GM23338 (cell line): ENCODE measurements around the gene DRC3. TPM values are rescaled to one million over a fixed set of nuclear protein-coding genes. Genes with fewer than 3 reads are reported as not detected.

Experiments used
- ATAC-seq: fragments of 200-7000 bp; cut with Tn5 transposase; 3 replicates; pipeline ENCODE4 v1.9.1; 2020
- DNase-seq: peaks from one replicate; pipeline ENCODE4 v3.0.0-alpha.2; 2015; ENCODE audit warnings: low spot score
- H2AFZ ChIP-seq: fragments of 200-600 bp; sonication (generic); 2 replicates; pipeline ENCODE4 v1.8.0; 2016; ENCODE audit warnings: antibody characterized with exemption, mild to moderate bottlenecking, moderate library complexity
- H3F3A ChIP-seq: fragments of 200-600 bp; sonication (generic); replicated peaks from 2 replicates; pipeline ENCODE4 v1.8.0; 2017; ENCODE audit warnings: antibody characterized with exemption, mixed run types, low read depth
- H3K27ac ChIP-seq: fragments of 200-600 bp; sonication (generic); 2 replicates; pipeline ENCODE4 v1.6.1; 2016; ENCODE audit warnings: low read depth
- H3K27me3 ChIP-seq: fragments of 200-600 bp; sonication (generic); 2 replicates; pipeline ENCODE4 v1.8.0; 2016; ENCODE audit warnings: mild to moderate bottlenecking, mixed run types, moderate library complexity; ENCODE audit not compliant: insufficient read depth
- H3K36me3 ChIP-seq: fragments of 200-600 bp; sonication (generic); 2 replicates; pipeline ENCODE4 v1.8.0; 2016; ENCODE audit warnings: mild to moderate bottlenecking; ENCODE audit not compliant: insufficient read depth
- H3K4me1 ChIP-seq: fragments of 200-600 bp; sonication (generic); 2 replicates; pipeline ENCODE4 v1.8.0; 2016; ENCODE audit warnings: mild to moderate bottlenecking, moderate library complexity; ENCODE audit not compliant: insufficient read depth
- H3K4me2 ChIP-seq: fragments of 200-600 bp; sonication (generic); 2 replicates; pipeline ENCODE4 v1.7.1; 2017; ENCODE audit warnings: mixed run types
- H3K4me3 ChIP-seq: fragments of 200-600 bp; sonication (generic); 2 replicates; pipeline ENCODE4 v1.6.1; 2016; ENCODE audit warnings: mixed run types
- H3K79me2 ChIP-seq: fragments of 200-600 bp; sonication (generic); replicated peaks from 2 replicates; pipeline ENCODE4 v1.8.0; 2017; ENCODE audit warnings: mild to moderate bottlenecking; ENCODE audit not compliant: insufficient read depth
- H3K9me2 ChIP-seq: fragments of 200-600 bp; sonication (generic); 2 replicates; pipeline ENCODE4 v1.8.0; 2017; ENCODE audit not compliant: insufficient read depth
- H4K20me1 ChIP-seq: fragments of 200-600 bp; sonication (generic); replicated peaks from 2 replicates; pipeline ENCODE4 v1.8.0; 2017; ENCODE audit warnings: mild to moderate bottlenecking; ENCODE audit not compliant: insufficient read depth
- H3K27ac Mint-ChIP-seq: 2 replicates; pipeline ENCODE4 v1.8.0; 2020; ENCODE audit warnings: inconsistent platforms, mild to moderate bottlenecking, moderate library complexity, mixed read lengths
- H3K27me3 Mint-ChIP-seq: 3 replicates; pipeline ENCODE4 v1.8.0; 2022; ENCODE audit warnings: low read depth, mild to moderate bottlenecking, moderate library complexity, mixed read lengths, inconsistent platforms; ENCODE audit not compliant: insufficient read depth, poor library complexity
- H3K36me3 Mint-ChIP-seq: 3 replicates; pipeline ENCODE4 v1.8.0; 2021; ENCODE audit warnings: low read depth, mild to moderate bottlenecking, inconsistent platforms, moderate library complexity, mixed read lengths
- H3K4me1 Mint-ChIP-seq: 3 replicates; pipeline ENCODE4 v1.8.0; 2020; ENCODE audit warnings: mild to moderate bottlenecking, inconsistent platforms, mixed read lengths
- H3K4me3 Mint-ChIP-seq: 3 replicates; pipeline ENCODE4 v1.8.0; 2021; ENCODE audit warnings: moderate library complexity, mild to moderate bottlenecking, inconsistent platforms, mixed read lengths
- H3K9me3 Mint-ChIP-seq: 3 replicates; pipeline ENCODE4 v1.8.0; 2020; ENCODE audit warnings: moderate library complexity, mild to moderate bottlenecking, inconsistent platforms, mixed read lengths
- CREB1 ChIP-seq: fragments of 250-450 bp; sonication (Bioruptor Pico); IDR thresholded peaks from 2 replicates; pipeline ENCODE4 v1.5.0; 2020; ENCODE audit warnings: low read depth, mild to moderate bottlenecking, moderate library complexity
- CTCF ChIP-seq, 2 experiments: fragments of 200-600 bp in 1 of 2; sonication (generic) in 1 of 2; conservative IDR thresholded peaks; 2 replicates each; pipeline versions ENCODE4 v1.5.1 to v1.6.1; 2016 to 2017; ENCODE audit warnings: antibody characterized with exemption in 2 of 2, low read depth in 2 of 2, mild to moderate bottlenecking in 2 of 2, moderate library complexity in 1 of 2
- EZH2phosphoT487 ChIP-seq: fragments of 200-600 bp; sonication (generic); IDR thresholded peaks from one replicate; pipeline ENCODE4 v1.8.1; 2018; ENCODE audit warnings: antibody characterized with exemption; ENCODE audit not compliant: unreplicated experiment
- JUNB ChIP-seq: IDR thresholded peaks from one replicate; pipeline ENCODE4 v1.6.1; 2016; ENCODE audit warnings: antibody characterized with exemption; ENCODE audit not compliant: unreplicated experiment
- REST ChIP-seq: IDR thresholded peaks from one replicate; pipeline ENCODE4 v1.6.1; 2018; ENCODE audit warnings: antibody characterized with exemption; ENCODE audit not compliant: unreplicated experiment
- STAT1 ChIP-seq: IDR thresholded peaks from one replicate; pipeline ENCODE4 v1.6.1; 2016; ENCODE audit warnings: antibody characterized with exemption; ENCODE audit not compliant: unreplicated experiment
- ZNF114 ChIP-seq: fragments of 250-450 bp; sonication (Bioruptor Pico); IDR thresholded peaks from 2 replicates; pipeline ENCODE4 v1.5.0; 2020; ENCODE audit warnings: mild to moderate bottlenecking, moderate library complexity
- ZNF331 ChIP-seq: fragments of 250-450 bp; sonication (Bioruptor Pico); IDR thresholded peaks from 2 replicates; pipeline ENCODE4 v1.5.0; 2020; ENCODE audit warnings: low read depth, mild to moderate bottlenecking, moderate library complexity
- ZNF462 ChIP-seq: fragments of 250-450 bp; sonication (Bioruptor Pico); IDR thresholded peaks from 2 replicates; pipeline ENCODE4 v1.5.0; 2020; ENCODE audit warnings: mild to moderate bottlenecking, moderate library complexity
- polyA plus RNA-seq: library from polyadenylated mRNA; unstranded; fragments of >200 nt; fragmentation: Nextera tagmentation; extraction: Ambion mirVana; gene quantifications from 2 replicates; pipeline ENCODE4 v1.2.1, GENCODE V29; 2016
- total RNA-seq: library from RNA; depleted of rRNA; stranded (reverse); fragments of >200 nt; shearing (Covaris generic); gene quantifications from 2 replicates; pipeline ENCODE4 v1.2.3, GENCODE V29; 2014

The DRC3 gene
- total and polyA plus RNA-seq, 2 experiments from 2014 or later: 1.1 TPM; not detected in 1

GRCh38 chr17:17993852-17994251 lies 21.2 kb downstream of the DRC3 start:
- H3K9me3 Mint-ChIP-seq: no peaks in the 10 kb centered on the region; the same call in 2 of the 3 replicates

More at GRCh38 chr17:17993852-17994251, 21.2 kb downstream of the DRC3 start:
- Histone ChIP-seq H4K20me1 (no peaks in the 10 kb centered on the region), H3F3A (no peaks in the 10 kb centered on the region), H3K27ac (no peak overlapping the region), H3K4me3 (no peak overlapping the region), H3K27me3 (no peaks in the 10 kb centered on the region), H3K9me2 (no peaks in the 10 kb centered on the region), H2AFZ (no peak overlapping the region), H3K4me2 (no peak overlapping the region), H3K4me1 (no peaks in the 10 kb centered on the region; the same call in 1 of the 2 replicates), H3K79me2 (no peaks in the 10 kb centered on the region), H3K36me3 (no peaks in the 10 kb centered on the region)
- Mint-ChIP-seq H3K4me1 (peaks cover 2% of the 10 kb centered on the region; the same call in 1 of the 3 replicates), H3K36me3 (no peaks in the 10 kb centered on the region; the same call in 2 of the 3 replicates), H3K27me3 (peaks cover 3% of the 10 kb centered on the region), H3K4me3 (no peak overlapping the region), H3K27ac (no peak overlapping the region)
- ATAC-seq (no peak), DNase-seq (no peak)
- TF ChIP-seq EZH2phosphoT487 (no peak), ZNF331 (CRISPR knock-in tag) (no peak), CTCF (conservative IDR thresholded peaks at IDR 0.05; ENCODE audit: low read depth in 2 of 2) (no peak), CREB1 (no peak), ZNF462 (CRISPR knock-in tag) (no peak), ZNF114 (CRISPR knock-in tag) (no peak), JUNB (no peak), STAT1 (no peak), REST (no peak)
